ENCODE data around the gene ARHGEF39. TPM values are rescaled to one million over a fixed set of nuclear protein-coding genes. Genes with fewer than 3 reads are reported as not detected.
"Not testable (repeated sequence)": the region's sequence is repeated elsewhere in the genome, so short reads cannot be mapped to it uniquely, and the experiment has no call there.

The ARHGEF39 gene
- total RNA-seq, 1 experiment from 2014 or later: 7.6 TPM

DNA sequence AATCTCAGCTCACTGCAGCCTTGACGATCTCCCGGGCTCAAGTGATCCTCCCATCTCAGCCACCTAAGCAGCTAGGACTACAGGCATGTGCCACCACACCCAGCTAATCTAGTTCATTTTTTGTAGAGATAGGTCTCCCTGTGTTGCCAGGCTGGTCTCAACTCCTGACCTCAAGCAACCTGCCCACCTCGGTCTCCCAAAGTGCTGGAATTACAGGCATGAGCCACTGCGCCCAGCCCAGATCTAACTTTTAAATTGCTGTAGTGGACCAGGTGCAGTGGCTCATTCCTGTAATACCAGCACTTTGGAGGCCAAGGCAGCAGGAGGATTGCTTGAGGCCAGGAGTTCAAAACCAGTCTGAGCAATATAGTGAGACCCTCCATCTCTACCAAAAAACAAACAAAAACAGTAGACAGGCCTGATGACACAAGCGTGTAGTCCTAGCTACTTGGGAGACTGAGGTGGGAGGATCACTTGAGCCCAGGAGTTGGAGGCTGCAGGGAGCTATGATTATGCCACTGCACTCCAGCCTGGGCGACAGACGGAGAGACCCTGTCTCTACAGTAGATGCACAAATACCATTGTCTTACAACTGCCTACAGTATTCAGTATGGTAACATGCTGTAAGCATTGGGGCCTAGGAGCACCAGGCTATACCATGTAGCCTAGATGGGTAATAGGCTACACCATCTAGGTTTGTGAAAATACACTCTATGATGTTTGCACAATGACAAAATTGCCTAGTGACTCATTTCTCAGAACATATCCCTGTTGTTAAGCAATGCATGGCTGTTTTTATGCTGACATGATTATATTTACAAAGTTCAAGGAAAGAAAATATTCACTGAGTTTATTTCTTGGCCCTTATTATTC lies 12.8 kb downstream of the ARHGEF39 start:
- DNase-seq (ENCODE audit: low read depth): no peak

DNA sequence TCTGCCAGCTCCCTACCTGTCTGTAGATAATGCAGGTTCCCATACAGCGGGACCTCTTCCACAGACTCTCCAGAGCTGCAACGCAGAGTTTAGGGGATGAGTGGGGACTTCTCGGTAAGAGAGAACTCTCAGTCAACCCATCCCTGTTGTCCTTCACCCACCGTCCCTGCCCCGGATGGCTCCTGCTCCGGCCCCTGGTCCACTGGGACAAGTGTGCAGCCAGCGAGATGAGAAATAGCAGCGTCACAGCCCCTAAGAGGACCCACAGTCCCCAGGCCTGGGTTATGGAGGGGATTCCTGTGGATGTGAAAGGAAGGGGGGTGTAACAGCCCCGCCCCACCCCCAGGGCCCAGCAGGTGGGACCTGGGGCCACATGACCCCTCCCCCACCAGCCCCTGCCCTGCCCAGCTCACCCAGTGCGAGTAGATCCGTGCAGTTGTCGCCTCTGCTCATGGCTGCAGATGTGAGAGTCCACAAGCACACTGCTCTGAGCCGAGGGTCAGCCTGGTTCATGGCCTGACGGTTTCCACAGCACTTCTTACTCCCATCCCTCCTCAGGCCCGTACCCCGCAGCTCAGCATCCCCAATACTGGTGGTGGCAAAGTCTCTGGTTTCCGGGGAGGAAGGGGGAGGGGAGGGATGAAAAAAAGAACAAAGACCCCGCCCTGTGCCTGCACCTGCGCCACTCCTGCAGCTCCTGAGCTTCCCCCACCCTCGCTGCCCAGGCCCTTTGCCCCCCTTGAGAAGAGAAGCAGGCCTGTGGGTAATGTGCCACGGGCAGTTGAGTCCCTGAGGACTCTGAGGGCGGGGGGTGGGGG lies 14.4 kb downstream of the ARHGEF39 start, which contains the start of gene SIT1:
Gene SIT1 (minus strand): TSS at position 591 of the 818 bp plus-strand sequence. CDS start 78 bp downstream, at position 513.
- no peak for DNase-seq (ENCODE audit: low read depth)

DNA sequence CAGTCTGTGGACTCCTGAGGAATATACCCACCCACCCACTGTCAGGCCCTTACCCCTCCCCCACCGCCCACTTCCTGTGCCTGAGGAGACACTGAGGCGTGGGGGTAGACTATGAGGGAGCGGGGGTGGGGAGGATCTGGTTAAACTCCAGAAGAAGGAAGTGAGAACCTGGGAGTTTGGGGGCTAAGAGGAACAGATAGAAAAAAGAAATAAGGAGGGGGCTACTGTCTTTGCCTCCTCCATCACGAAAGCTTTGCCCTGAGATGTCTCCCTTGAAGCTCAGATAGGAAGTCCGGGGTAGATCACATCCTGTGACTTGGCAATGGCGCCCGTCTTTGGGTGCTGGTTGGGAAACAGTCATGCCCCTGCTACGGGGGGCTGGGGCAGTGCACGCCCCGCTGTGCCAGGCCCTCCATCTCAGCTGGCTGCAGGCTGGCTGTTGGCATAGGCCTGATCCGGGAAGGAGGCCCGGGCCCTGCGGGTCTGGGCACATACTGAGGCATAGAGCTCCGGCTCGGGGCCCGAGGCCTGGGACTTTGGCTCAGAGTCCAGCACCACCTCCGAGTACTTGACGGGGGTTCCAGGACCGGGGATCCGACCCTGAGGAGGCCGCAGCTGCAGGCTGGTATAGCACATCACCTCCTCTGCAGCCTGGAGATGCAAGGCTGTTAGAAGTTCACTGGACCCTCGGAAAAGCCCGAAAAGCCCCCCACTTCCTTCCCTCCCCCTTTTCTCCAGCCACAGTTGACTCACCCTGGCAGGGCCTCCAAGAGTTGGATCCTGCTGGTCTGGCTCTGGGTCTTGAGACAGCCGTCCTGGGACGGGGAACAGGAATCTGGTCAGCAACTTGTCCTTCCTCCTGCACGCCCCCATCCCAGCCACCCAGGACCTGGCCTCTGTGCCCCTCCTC lies 15.3 kb downstream of the ARHGEF39 start:
- DNase-seq (ENCODE audit: low read depth): no peak

DNA sequence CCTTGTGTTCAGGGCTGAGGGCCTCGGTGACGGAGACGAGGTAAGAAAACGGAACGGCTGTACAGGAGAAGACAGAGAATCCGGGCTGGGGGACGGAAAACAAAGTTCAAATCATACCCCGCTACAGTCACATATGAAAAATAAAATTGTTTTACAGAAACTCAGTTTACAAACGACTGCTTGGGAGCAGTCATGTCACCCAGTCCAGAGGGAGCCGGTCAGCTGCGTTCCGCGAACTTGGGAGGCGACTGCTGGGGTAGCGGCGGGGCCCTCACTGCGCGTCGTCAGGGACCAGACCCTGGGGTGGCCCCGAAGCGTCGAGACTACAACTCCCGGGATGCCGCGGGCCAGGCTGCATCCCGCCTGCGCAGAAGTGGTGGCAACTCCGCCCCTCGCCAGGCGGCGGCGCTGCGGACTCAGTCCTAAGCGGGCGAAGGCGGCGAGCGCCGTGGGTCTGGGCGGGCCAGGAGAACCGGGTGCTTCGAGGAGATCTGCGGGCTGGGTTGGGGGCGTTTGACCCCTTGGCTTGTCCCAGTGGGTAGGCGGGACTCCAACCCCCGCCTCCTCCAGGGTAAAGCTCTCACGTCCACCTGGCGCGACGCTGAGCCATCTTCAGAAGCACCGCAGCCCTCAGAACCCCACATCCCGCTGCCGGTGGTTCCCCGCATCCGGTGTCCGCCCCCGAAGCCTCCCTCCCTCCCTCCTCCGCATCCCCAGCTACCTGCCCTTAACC lies 18.3 kb downstream of the ARHGEF39 start:
- peak; percentile 82 for DNase-seq (ENCODE audit: low read depth)

DNA sequence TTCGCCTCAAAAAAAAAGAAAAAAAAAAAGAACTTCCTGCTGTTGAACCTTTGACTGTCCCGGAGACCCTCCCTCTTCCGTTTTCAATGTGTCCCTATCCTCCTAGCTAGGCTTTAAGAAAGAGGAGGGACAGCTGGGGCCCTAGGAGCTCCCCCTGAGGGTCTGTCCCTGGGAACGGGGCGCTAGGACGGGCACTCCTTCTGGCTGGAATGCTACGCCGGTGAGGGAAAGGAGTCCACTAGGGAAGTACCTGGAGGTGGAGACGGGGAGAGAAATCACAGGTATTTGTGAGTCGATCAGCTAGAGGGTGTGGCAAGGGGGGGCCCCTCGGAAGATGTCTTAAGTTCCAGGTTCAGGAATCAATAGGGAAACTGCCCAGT lies 18.9 kb downstream of the ARHGEF39 start:
- no peak for DNase-seq (ENCODE audit: low read depth)

DNA sequence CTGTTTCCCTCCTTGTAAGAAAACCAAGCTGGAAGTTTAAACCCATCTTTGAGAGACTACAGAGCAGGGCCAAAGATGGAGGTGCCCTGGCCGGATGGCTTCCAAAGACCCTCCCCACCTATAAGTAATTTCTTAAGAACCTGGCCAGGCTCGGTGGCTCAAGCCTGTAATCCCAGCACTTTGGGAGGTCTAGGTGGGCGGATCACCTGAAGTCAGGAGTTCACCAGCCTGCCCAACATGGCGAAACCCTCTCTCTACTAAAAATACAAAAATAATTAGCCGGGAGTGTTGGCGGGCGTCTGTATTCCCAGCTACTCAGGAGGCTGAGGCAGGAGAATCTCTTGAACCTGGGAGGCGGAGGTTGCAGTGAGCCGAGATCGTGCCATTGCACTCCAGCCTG lies 19.3 kb downstream of the ARHGEF39 start:
- not testable (repeated sequence) for DNase-seq (ENCODE audit: low read depth)

DNA sequence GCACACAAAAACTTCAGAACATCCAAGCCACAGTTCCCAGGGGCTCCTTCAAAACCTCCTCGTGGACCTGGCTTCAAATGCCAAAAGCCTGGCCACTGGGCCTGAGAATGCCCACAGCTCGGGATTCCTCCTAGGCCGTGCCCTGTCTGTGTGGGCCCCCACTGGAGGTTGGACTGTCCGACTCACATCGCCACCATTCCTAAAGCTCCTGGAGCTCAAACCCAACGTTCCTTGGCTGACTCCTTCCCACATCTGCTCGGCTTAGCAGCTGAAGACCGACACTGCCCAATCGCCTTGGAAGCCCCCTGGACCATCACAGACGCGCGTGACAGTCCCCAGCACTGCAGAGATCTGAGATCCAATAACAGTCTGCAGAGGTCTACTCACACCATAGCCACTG lies 21.9 kb downstream of the ARHGEF39 start:
- DNase-seq (ENCODE audit: low read depth): no peak

DNA sequence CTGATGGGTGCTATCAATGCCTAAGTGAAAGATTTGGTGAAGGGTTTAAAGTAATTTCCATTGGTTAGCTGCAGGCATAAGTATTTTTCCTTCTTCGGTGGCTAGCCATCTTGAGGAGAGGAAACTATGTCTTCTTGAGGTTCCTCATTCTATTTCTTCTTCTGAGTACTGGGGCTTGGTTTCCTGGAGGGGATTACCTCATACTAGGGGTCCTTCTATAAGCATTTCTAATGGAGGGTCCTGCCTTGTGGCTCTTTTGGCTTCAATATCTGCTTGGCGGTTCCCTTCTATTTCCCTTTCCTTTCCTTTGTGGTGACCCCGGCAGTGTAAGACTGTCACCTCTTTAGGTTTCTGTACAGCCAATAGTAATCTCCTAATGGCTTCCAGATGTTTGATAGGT lies 23.5 kb downstream of the ARHGEF39 start:
- DNase-seq (ENCODE audit: low read depth): not testable (repeated sequence)

GRCh38 chr9:35640431-35640830 lies 24.6 kb downstream of the ARHGEF39 start:
- DNase-seq (ENCODE audit: low read depth): not testable (repeated sequence)

GRCh38 chr9:35639631-35640030 lies 25.4 kb downstream of the ARHGEF39 start:
- no peak for DNase-seq (ENCODE audit: low read depth)

DNA sequence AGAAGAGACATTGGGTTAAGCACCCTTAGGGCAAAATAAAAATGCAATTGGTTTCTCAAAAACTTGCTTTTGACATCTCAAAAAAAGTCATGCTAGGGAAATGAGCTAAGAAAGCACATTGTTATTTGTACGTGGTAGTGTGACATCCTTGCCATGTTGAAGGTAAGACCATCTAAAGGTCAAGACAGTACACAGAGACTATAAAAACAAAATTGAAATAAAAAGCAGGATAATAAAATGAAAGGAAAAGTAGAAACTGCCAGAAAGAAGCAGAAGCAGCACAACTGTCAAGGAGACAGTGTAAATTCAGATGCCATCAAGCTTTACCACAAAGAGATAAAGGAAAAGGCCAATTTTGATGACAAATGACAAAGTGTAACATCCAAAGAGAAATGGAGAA lies 25.8 kb downstream of the ARHGEF39 start:
- DNase-seq (ENCODE audit: low read depth): not testable (repeated sequence)

- not testable (repeated sequence) for DNase-seq (ENCODE audit: low read depth)
Measured at GRCh38 chr9:35638751-35639150, 26.2 kb downstream of the ARHGEF39 start.

- DNase-seq (ENCODE audit: low read depth): not testable (repeated sequence)
Measured at GRCh38 chr9:35637427-35637955, 27.5 kb downstream of the ARHGEF39 start.

DNA sequence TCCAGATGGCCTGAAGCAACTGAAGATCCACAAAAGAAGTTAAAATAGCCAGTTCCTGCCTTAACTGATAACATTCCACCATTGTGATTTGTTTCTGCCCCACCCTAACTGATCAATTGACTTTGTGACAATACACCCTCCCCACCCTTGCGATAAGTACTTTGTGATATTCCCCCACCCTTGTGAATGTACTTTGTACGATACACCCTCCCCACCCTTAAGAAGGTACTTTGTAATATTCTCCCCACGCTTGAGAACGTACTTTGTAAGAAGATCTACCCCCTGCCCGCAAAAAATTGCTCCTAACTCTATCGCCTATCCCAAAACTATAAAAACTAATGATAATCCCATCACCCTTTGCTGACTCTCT lies 28.1 kb downstream of the ARHGEF39 start:
- not testable (repeated sequence) for DNase-seq (ENCODE audit: low read depth)

DNA sequence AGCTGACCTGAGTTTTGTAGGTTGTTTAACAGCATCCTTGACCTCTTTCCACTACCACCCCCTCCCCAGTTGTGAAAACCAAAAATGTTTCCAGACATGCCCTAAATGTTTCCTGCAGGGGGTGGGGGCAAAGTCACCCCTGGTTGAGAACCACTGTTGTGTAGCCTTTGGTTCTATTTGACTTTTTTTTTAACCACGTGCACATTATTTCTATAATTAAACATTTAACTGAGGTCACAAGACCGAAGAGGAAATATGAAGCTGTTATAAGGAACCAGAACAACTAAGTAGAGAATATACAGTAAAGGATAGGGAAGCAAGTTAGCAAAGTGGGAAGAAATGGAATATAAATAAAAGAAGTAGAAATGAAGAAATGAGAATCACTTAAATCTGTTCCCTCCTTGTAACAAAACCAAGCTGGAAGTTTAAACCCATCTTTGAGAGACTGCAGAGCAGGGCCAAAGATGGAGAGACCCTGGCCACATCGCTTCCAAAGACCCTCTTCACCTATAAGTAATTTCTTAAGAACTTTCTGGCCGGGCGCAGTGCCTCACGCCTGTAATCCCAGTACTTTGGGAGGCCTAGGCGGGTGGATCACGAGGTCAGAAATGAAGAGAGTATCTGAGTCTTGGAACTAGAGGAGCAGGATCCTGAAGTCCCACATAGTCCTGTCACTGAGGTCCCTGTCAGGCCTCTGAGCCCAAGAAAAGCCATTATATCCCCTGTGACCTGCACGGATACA lies 28.7 kb downstream of the ARHGEF39 start:
- no peak for DNase-seq (ENCODE audit: low read depth)

- no peak for DNase-seq (ENCODE audit: low read depth)
Measured at GRCh38 chr9:35635730-35636129, 29.3 kb downstream of the ARHGEF39 start.

- no peak for DNase-seq (ENCODE audit: low read depth)
Measured at GRCh38 chr9:35629597-35629996, 35.4 kb downstream of the ARHGEF39 start.

DNA sequence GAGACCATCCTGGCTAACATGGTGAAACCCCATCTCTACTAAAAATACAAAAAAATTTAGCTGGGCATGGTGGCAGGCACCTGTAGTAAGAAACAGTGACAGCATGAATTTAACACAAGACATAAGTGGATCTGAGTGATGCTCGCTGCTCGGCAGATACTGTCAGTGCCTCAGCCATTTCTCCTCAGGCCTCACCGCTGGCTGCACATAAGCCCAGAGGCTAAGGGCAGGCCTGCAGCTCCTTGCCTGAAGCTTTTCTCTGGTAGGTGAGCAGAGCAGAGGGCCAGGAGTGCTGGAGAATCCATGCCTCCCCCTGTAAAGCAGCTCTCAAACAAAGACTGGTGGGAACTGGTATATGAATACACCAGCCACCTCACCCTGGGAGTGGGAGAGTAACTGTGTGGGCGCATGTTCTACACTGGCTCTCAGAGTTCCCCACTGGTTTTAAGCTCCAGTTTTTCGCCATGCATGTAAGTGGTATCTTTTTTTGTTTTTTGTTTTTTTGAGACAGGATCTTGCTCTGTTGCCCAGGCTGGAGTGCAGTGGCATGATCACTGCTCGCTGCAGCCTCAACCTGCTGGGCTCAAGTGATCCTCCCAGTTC lies 36.5 kb downstream of the ARHGEF39 start:
- DNase-seq (ENCODE audit: low read depth): no peak

- no peak for DNase-seq (ENCODE audit: low read depth)
Measured at GRCh38 chr9:35627575-35627974, 37.4 kb downstream of the ARHGEF39 start.

DNA sequence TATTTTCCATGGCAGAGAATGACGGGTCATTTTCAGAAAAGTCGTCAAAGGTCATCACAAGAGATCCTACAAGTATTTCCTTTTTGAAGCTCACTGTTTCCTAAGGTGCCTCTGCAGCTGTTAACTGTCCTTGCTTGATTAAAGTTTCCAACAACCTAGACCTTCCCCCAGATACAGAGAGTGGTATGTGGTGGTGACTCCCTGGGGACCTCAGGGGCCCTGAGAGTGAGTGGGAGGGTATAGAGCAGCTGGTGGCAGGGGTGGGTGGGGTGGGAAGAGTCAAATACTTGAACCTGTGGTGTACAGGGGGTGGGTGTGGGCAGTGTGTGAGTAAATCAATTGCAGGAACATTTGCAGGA lies 45.2 kb downstream of the ARHGEF39 start:
- DNase-seq (ENCODE audit: low read depth): no peak

Data from RPMI7951 (cell line).